HG02981 (cell line): Measurements from ENCODE around the gene LRMDA.

Source experiments
- ATAC-seq: cut with Tn5 transposase; IDR thresholded peaks from one replicate; pipeline ENCODE4 v1.9.1; 2021; ENCODE audit warnings: mild to moderate bottlenecking, moderate library complexity; ENCODE audit not compliant: unreplicated experiment

The LRMDA gene

DNA sequence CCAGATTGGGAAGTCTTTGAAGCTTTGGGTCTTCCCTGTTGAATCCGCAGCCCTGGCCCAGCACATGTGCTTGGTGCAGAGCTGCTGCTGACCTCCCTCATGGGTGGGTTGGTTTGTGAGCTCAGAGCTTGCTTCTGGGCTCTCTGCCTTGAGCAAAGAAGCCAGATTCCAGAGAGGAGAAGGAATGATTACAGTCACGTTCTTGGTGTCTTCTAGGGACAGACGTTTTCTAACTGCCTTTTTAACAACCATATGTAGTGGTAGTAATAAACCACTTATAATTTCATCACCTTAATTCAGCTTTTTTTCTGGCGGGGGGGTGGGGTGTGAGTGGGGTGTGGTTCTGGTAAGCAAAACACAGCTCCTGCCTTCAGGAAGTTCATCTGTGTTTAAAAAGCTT is 39.5 kb downstream of the LRMDA start:
- ATAC-seq: no peak

DNA sequence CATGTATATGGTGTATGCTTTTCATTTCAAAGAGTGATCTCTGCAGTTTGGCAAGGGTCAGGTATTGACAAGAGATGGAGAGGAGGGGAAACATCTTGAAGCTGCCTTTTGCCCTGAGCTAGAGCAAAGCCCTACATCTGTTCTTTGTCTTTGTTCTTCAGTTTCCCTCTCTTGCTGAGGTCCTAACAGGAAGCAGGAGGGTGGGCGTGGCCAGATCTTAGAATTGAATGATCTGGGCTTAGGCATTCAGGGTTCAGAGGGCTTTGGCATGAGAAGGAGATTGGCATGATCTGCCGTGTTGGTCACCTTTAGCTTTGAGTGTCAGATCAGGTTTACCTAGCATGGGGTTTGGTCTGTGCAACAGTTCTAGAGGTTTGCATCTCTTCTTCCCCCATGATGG is 41.3 kb downstream of the LRMDA start:
- no peak for ATAC-seq

DNA sequence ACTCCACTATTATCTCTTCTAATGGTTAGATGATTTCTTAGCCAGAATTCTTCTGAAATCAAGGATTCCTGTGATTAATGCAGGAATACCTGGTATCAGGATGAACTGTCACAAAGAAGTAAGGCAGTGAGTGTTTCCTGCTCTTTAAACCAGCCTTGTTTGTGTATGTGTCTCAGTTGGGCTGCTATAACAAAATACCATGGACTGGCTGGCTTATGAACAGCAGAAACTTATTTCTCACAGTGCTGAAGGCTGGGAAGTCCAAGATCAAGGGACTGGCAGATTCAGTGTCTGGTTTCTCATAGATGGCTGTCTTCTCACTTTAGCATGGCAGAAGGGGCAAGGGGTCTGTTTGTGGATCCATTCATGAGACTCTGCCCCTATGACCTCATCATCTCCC is 42.7 kb downstream of the LRMDA start:
- ATAC-seq: no peak

DNA sequence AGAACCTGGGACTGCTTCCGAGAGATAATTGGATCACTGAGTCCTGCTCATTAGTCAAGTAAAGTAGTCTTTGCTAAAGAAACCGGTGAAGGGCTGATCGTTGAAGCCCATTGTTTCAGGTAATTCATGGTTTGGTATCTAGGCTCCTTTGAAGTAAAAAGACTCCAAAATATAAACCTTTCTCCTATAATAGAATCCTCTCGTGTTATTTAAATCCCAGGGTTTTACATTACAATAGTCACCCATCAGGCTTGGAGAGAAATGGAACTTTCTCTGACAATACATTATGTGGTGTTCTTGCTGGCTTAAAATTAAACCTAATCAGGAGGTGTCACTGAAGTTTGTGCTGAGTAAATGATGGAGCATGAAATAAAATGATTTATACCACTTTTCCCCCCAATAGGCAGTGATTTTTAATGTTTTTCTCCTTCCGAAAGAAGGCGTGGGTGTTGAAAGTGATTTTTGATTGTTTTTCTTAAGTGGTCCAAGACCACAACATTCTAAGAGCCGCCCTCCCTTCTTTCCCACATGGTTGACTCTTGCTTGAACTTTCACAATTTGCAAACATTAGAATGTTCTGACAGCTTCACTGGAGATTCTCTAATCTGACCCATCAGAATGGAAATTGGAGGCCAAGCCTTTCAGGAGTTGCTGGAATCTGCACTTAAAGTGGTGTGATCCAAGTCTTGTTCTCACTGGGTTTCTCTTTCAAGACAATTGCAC is 44.2 kb downstream of the LRMDA start:
- no peak for ATAC-seq

DNA sequence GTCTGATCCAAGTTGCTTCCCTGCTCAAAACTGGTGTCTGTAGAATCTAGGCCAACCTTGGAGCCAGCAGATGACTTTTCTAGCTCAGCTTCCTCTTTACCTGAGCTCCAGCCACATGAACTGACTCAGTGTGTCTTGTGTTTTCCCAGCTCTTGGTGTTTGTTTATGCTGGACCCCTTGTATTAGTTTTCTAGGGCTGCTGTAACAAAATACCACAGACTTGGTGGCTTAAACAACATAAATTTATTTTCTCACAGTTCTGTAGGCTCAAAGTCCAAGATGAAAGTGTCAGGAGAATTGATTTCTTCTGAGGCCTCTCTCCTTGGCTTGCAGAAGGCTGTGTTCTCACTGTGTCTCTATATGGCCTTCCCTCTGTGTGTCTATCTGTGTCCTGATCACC is 45.1 kb downstream of the LRMDA start:
- no peak for ATAC-seq

DNA sequence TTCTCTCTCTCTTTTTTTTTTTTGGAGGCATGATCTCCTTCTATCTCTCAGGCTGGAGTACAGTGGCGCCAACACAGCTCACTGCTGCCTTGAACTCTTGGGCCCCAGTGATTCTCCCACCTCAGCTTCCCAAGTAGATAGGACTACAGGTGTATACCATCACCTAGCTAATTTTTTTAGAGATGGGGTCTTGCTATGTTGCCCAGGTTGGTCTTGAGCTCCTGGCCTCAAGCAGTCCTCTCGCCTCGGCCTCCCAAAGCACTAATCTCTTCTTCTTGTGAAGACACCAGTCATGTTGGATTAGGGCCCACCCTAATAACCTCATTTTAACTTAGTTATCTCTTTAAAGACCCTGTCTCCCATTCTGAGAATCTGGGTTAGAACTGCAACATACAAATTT is 45.6 kb downstream of the LRMDA start:
- ATAC-seq: no peak

DNA sequence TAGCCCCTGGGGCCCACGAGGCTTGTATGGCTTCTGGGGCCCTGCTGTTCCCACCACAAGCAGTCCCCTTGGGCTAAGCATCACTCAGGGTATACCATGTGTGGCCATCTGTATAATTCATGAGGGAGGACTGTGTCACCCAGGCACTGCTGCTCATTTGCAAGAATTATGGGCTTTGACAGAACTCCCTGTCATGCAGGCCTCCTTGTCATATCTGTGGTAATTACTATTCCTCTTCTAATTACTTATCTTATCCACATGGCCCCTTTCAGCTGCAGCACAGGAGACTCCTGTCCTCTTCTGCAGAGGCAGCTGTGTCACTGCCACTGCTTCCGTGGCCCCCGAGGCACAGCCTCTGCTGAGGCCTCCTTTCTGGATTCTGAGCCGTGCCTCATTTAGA is 46.3 kb downstream of the LRMDA start:
- no peak for ATAC-seq

DNA sequence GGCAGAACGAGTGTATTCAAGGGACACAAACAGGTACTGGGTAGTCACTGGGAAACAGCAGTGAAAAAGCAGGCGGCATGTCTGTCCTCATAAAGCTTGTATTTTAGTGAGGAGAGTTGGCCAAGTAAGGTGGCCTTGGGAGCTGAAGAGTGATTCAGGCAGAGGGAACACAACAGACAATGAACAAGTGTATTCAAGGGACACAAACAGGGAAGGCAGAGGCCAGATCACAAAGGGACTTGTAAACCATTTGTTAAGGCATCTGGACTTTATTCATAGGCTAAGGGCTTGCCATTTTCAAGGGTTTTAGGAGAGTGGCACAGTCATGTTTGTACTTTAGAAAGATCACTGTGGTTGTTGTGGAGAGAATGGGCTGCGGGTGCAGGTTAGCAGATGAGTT is 49.0 kb downstream of the LRMDA start:
- no peak for ATAC-seq

DNA sequence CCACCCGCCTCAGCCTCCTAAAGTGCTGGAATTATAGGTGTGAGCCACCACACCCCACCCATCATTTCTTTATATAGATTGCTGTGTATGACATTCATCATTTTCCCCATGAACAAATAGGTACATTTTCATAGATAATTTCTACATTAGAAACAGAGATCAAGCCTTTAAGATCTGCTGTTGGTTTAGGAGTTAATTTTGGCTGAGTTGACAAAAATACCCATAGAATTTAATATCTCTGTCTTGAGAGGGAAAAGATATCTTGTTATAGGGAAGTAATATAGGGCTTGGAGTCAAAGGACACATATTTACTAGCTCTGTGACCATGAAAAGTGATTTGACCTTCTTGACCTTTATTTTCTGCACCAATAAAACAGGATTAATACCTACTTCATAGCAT is 51.8 kb downstream of the LRMDA start:
- no peak for ATAC-seq

DNA sequence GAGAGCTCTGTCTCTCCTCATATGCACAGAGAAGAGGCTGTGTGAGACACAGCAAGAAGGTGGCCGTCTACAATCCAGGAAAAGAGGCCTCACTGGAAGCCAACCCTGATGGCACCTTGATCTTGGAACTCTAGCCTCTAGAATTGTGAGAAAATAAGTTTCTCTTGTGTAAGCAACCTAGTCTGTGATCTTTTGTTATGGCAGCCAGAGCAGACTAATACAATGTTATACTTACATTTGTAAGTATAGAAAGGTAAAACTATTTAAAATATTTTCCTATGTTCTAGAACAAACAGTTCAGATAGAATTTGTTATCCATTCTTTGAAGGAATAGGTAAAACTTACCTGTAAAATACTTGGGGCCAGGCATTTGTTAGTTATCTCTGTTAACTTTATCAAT is 53.3 kb downstream of the LRMDA start:
- no peak for ATAC-seq

DNA sequence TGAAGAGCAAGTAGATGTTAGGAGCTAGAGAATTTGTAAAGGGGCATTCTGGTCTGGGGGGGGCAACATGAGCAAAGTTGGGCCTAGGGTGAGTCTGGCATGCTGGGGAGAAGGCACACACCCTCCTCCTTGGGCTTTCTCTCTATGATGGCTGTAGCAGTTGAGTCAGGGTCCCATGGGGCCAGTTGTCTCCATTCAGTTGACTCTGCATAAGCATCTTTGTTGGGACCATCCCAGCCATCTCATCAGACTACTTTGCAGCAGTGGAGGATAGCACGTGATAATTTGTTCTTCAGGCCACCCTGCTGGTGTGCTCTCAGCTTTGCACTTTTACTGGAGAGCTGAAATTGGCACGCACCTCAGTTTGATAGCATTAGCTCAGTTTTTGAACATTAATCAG is 55.2 kb downstream of the LRMDA start:
- ATAC-seq: no peak

DNA sequence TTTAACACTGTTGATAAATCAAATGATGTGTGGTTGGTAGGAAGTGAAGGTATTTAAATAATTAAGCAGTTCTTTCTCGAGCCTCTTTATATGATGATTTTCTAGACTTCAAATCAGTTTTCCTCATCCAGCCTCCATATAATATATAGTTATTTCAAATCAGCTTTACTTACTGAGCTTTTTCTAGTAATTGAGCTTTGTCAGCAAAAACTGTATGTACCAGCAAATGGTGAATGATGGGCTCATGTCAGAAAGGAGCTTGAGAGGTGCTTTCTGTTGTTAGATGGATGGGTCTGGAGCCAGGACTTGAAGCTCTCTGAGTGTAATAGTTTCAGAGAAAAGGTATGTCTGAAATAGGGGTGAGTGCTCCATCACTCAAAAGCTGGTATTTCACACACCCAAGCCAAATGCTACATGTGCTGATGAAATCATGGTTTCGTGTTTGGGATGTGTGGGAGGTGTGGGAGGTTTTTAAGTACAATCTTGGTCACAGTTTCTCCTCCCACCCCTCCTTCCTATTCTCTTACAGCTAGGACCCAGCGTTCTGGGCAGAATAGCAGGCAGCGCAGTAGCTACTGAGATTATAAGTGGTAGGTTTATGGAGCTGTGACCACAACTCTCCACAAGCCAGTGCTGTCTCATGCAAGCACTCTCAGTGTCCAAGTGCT is 55.8 kb downstream of the LRMDA start:
- no peak for ATAC-seq

DNA sequence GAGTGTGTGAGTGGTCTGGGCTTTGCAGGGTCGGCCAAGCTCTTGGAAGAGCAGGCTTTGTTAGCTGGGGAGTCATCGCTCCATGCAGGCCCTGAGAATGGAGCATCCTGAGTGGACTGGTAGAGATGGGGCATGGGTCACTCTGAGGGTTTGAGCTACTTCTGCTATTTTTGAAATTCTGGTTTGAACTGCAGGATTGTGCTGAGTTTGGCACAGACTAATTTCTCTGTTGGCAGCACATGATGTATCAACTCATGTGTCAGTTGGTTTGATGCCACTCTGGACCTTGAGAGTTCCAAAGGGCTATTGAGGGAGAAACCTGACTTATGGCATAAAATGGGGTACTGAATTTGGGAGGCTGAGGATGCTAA is 56.3 kb downstream of the LRMDA start:
- no peak for ATAC-seq

DNA sequence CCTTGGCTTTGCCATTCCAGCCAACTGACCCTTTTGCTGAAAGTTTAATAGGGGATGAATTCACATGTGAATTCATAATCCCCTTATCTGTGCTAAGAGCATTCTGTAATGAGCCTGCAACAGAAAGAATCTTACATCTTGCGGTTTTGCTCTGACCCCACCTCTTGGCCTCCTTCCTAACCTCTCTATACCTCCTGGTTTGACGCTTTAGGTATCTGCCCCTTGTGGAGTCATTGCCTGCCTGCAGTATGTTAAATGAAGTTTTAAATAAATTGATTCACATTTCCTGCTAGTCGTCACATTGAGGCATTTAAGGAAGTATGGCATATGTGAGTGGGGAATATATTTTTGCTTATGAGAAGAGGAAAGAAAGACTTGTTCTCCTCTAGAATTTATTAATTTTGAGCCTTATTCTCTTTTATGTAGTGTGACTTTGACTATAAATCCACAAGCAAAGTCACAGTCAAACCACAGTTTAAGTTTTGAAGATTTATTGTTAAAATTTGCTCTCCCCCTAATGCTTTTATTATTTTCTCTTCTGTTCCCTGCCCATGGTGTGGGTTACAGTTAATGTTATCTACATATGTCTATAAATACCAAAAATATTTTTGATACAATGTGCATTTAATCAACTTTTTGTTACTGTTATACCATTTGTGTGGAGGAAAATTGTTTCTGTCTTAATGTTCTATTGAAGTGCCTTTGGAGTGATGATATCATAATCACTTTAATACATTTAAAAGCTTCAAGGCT is 60.9 kb downstream of the LRMDA start:
- no peak for ATAC-seq

DNA sequence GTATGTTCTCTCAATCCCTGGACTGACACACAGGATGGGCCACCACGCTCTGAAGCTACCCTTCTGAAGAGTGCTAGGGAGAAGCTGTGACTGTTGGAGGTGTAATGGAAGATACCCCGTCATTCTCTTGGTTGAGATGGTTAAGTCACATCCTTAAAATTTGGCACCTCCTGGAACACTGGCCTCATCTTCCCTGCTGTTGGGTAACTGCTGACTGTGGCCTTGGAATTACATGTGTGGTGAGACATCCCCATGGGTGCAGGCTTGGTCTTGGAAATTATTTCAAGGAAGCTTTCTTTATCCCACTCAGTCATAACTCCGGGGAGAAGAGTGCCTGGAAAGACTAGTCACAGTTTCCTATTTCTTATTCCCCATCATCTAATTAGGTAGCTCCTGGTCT is 62.0 kb downstream of the LRMDA start:
- ATAC-seq: no peak

DNA sequence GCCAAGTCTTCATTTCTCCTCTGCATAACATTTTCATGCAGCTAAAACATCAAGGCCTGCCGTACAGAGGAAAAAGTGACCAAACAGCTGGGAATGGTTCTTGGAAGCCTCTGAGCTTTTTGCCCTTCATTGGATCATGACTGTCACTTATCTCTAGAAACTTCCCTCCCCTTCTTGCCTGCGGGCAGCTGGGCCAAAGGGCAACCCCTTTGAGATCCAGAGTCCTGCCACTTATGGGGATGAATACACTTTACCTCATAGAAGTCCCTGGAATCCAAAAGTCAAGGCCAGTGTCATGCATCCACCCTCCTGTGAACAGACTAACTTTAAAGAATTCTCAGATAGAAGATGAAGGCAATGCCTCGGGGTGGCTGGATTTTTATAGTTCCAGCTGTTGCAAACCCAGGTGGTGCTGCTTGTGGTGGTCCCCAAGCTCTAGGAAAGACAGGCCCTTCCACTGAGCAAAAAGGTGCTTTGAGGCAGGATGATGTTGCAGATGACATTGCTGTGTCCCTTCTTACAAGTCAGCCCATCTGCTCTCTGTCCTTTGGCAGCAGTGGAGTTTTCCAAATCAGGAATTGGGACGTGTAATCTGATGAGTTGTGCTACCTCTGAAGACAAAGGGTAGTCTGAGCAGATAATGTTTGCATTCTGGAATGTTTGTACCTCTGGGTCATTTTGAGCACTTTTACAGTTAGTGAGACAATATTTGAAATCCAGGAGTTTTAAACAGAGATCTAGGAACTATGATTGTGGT is 64.2 kb downstream of the LRMDA start:
- ATAC-seq: no peak

DNA sequence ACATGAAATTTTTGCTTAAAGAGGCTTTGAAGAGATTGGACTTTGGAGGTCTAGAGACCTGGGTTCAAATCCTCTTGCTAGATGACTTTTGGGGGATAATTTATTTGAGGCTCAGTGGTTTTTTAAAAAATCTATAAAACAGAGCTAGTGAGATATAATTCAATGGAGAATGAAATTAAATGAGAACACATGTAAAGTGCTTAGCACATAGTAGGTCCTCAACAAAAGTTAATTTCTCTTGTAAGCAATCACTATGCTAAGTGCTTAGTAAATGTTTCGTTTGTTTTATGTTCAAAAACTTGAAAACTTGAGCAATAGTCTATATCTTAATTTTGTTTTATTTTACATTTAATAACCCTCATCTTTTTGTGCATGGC is 64.8 kb downstream of the LRMDA start:
- ATAC-seq: no peak

DNA sequence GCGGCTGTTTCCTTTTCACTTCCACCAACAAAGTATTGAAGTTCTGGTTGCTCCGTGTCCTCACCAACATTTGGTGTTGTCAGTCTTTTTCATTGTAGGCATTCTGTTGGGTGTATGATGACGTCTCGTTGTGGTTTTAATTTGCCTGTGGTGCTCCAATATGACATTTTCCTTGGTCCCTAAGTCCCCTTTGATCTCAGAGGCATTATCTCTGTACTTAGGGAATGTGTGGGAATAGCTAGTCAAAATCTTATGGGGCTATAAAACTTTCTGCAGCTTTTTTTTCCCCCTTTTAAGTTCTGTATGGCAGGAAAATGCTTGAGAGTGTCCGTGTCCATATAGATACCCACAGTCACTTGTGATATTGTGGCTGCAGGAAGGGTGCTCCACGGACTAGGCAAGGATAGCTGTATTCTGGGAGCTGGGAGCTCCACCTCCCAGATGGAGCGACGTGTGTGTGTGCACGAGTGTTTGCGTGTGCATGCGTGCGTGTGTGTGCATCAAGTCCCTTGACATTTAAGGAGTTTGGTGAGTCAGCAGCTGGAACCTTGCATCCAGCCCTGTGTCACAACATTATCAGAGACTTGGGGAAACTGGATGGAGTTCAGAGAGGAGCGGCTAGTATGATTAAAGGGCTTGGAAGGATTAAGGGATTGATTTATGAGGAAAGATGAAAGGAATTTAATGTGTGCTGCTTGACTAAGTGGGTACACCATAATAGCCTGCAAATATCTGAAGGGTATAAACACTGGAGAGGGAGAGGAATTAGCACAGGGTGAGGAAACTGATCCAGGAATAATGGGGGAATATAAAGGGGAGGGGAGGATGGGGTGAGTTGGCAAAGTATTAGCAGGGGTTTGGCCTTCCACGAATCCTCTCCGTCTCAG is 66.8 kb downstream of the LRMDA start:
- ATAC-seq: no peak

DNA sequence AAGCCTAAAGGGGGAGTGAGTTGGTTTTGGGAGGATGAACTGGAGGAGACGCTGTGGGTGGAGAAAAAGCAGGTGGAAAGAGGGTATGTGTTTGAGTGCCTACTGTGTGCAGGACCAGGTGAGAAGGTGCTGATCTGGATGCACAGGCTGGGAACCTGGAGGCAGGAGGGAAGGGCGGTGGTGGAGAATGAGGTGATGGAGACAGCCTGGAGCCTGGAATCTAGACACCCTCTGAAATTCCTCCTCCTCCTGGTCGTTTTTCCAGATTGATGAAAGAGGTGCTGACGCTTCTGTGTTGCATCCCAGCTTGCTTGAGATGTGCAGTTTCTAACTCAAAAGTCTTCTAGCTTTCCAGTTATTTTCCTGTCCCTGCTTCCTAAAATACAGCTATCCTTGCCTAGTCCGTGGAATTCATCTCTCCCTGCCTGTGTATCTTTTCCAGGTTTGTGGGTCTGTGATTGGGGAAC is 67.5 kb downstream of the LRMDA start:
- no peak for ATAC-seq

DNA sequence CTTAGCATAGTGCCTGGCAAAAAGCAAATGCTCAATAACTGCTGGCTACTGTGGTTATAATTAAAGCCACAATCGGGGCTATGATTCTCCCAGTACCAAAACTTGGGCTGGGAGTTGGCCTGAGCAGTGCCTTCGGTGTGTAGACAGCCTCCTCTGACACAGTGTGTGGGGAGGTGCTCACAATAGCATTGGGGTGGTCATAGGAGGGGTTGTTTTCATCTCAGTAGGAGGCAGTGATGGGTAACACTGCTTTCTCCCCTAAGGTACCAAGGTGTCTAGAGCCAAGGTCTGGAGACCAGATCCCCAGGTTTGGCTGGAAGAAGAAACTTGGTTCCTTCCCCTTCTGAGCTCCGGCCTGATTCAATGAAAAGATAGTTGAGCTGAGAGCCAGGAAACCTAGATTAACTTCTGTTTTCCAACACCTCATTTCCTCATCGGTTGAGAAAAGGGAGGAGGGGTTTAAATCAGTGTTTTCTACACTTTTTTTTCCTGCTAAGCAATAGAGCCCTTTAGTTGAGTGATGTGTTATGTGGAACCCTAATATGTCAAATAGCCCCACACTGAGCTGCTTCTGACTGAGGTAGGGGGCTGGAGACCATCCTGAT is 68.2 kb downstream of the LRMDA start:
- ATAC-seq: no peak
